NOMO-1 treated with dmso at 0.1 percent for 144 hours (cell line): ENCODE measurements around the gene CDC73.
"Not testable (repeated sequence)": the region's sequence is repeated elsewhere in the genome, so short reads cannot be mapped to it uniquely, and the experiment has no call there.

Experiments
- DNase-seq: peaks from one replicate; lab custom pipeline; 2025; ENCODE audit not compliant: unreplicated experiment; lab: John Stamatoyannopoulos, UW

The CDC73 gene

GRCh38 chr1:193113992-193114332, 7.9 kb upstream of the CDC73 start:
- no peak for DNase-seq

DNA sequence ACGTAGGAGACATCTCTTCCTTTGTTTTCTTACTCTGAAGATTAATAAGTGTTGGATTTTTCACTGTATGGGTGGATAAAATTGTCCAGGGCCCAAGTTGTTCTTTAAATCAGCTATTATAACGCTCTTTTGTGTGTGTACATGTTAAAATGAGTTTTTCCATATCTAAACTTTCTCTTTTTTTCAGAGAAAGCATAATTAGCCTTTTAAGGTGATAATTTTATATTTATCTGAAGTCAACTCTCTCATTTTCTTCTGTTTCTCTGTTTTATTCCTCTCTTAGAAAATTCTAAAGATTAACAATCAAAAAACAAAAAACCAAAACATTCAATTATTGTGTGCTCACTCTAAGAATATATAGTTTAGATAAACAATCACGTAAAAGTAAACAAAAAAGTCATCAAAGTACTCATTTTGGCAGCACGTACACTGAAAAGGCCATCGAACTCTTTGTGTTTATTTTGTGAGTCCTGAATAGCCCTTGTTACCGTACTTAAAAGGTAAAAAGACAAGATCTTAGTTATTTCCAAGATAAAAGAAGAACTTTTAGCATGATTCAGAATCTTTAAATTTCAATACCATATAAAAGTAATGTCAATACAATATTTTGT, 7.2 kb upstream of the CDC73 start:
- no peak for DNase-seq

DNA sequence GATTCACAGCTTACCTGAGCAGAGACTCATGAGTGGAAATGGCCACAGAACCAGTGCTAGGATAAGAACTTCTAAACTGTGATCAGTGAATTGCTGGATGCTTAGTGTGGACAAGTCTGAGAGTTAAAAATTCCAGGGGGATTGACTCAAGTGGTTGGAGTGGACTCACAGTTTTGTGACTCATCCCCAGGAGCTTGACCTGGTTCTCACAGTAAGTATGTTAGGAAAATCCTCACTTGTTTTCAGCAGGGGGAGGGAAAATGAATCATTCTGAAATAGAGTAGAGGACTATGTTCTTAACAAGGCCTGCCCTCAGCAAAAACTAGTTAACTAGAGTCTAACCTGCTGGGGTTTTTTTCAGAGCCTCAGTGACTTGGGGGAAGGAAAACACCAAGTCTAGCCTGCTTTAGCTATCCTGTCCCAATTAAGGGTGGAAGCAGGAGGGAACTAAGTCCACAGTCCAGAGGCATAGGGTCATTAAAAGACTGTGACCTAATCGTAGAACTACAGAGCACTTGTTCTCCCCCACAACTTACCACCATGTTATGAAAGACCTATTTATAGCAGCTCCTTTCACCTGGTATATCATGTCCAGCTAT, 6.1 kb upstream of the CDC73 start:
- no peak for DNase-seq

DNA sequence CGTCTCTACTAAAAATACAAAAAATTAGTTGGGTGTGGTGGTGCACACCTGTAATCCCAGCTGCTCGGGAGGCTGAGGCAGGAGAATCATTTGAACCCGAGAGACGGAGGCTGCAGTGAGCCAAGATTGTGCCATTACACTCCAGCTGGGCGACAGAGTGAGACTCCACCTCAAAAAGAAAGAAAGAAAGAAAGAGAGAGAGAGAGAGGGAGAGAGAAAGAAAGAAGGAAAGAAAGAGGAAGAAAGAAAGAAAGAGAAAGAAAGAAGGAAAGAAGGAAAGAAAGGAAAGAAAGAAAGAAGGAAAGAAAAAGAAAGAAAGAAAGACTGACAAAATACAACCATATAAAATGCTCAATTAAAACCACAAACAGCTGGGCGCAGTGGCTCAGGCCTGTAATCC, 4.7 kb upstream of the CDC73 start:
- DNase-seq, result not testable (repeated sequence)

GRCh38 chr1:193118194-193118593, 3.6 kb upstream of the CDC73 start:
- DNase-seq, result no peak

GRCh38 chr1:193118803-193119730, 2.8 kb upstream of the CDC73 start:
- no peak for DNase-seq

GRCh38 chr1:193120604-193121166, 1.1 kb upstream of the CDC73 start:
- DNase-seq, result no peak

DNA sequence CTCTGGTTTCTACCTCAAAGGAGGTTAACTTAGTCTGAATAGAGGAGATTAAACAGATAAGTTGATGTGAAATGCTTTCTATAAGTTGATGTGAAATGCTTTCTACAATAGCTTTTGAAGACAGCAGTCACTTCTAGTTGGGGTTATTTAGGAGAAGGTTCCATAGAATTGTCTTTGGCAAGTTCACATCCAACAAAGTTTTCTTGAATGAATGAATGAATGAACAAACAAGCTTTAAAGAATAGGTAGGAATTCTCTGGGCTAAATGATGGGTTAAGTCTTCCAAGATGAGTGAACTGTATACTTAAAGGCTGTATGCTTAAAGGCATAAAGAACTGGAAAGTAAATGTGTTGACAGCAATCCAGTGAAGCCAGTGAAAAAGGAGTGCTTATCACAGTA, 1.9 kb downstream of the CDC73 start:
- no peak for DNase-seq

- DNase-seq, result no peak
Observed at GRCh38 chr1:193125369-193125768, 3.5 kb downstream of the CDC73 start.

GRCh38 chr1:193131266-193131860, 9.5 kb downstream of the CDC73 start:
- no peak for DNase-seq

- no peak for DNase-seq
Observed at GRCh38 chr1:193140254-193140653, 18.4 kb downstream of the CDC73 start.

- no peak for DNase-seq
Observed at GRCh38 chr1:193141804-193142203, 20.0 kb downstream of the CDC73 start.

- DNase-seq, result no peak
Observed at GRCh38 chr1:193142409-193142808, 20.6 kb downstream of the CDC73 start.

GRCh38 chr1:193143285-193143684, 21.5 kb downstream of the CDC73 start:
- DNase-seq, result no peak

- no peak for DNase-seq
Observed at GRCh38 chr1:193144361-193144938, 22.6 kb downstream of the CDC73 start.

GRCh38 chr1:193144999-193145398, 23.2 kb downstream of the CDC73 start:
- DNase-seq, result no peak

- no peak for DNase-seq
Observed at GRCh38 chr1:193156117-193156821, 34.4 kb downstream of the CDC73 start.

GRCh38 chr1:193156822-193157142, 35.0 kb downstream of the CDC73 start:
- no peak for DNase-seq

DNA sequence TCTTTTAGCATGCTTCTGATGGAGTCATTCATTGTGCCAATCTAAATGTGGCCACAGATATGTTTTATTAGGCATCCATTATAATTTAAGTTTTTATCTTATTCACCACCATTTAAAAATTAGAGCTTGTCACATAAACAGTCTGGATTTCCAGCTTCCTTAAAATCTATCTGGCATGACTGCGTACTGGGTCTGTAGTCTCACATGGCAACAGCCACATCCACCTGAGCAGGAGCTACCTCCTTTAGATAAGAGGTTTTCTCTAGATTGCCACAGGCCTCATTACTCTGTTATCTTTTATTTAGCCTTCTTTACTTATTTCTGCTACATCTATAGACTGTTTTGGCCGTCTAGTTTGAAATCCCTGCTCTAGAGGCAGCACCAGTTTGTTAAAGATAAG, 35.5 kb downstream of the CDC73 start:
- DNase-seq, result no peak

DNA sequence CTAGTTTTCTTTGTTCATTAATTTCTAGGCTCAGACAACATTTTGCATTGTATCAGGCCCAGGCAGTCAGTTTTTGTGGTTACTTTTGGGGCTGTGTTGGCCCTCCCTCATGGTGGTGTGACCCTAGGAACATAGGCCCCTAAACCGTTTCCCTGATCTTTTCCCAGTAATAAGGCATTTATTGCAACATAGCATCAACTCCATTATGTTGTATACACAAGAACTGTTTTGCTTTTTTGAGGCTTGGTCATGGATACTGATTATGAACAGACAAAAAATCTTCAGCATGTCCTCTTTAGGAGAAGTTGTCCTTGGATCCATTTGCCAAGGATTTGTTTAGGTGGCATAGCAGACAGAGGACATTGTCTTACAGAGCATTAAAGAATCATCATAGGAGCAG, 54.3 kb downstream of the CDC73 start:
- no peak for DNase-seq

GRCh38 chr1:193176788-193177187, 55.0 kb downstream of the CDC73 start:
- DNase-seq, result no peak
